HCT116 (cell line): Measurements from ENCODE around the gene MPC1.

Experiments
- EGR1 ChIP-seq: IDR thresholded peaks from 2 replicates; pipeline ENCODE4 v1.6.1; 2012; ENCODE audit warnings: low read depth
- EZH2 ChIP-seq: fragments of 200-600 bp; sonication (generic); IDR thresholded peaks from 2 replicates; pipeline ENCODE4 v1.6.1; 2017; ENCODE audit warnings: antibody characterized with exemption, mixed run types
- JUND ChIP-seq: IDR thresholded peaks from 2 replicates; pipeline ENCODE4 v1.6.1; 2012
- POLR2A ChIP-seq: IDR thresholded peaks from 2 replicates; pipeline ENCODE4 v1.7.0; 2011; ENCODE audit warnings: borderline replicate concordance; ENCODE audit not compliant: insufficient read depth, insufficient read length; ENCODE audit errors: extremely low read depth
- POLR2AphosphoS5 ChIP-seq: IDR thresholded peaks from 2 replicates; pipeline ENCODE4 v1.6.1; 2011; ENCODE audit warnings: mild to moderate bottlenecking, low read depth, low read length, moderate library complexity
- RAD21 ChIP-seq: IDR thresholded peaks from 2 replicates; pipeline ENCODE4 v1.6.1; 2012; ENCODE audit warnings: low read depth, mild to moderate bottlenecking
- SIN3A ChIP-seq: IDR thresholded peaks from 2 replicates; pipeline ENCODE4 v1.6.1; 2012; ENCODE audit warnings: low read depth
- YY1 ChIP-seq: IDR thresholded peaks from 2 replicates; pipeline ENCODE4 v1.6.1; 2011; ENCODE audit warnings: low read length, low read depth, moderate library complexity, mild to moderate bottlenecking; ENCODE audit not compliant: insufficient replicate concordance; ENCODE audit errors: extremely low read depth
- TF ChIP-seq, protein P1 (sequence below): IDR thresholded peaks from 2 replicates; pipeline ENCODE4 v1.6.1; 2012
- TF ChIP-seq, protein P2 (sequence below), 3 experiments: fragments of 200-600 bp in 1 of 3; sonication (generic) in 1 of 3; IDR thresholded peaks in 2 of 3; conservative IDR thresholded peaks in 1 of 3; 2 replicates each; pipeline ENCODE4 v1.5.1; 2012 to 2017; ENCODE audit warnings: low read depth in 2 of 3, low read length in 2 of 3, antibody characterized with exemption in 1 of 3, borderline replicate concordance in 1 of 3, control low read depth in 1 of 3, mild to moderate bottlenecking in 1 of 3, mixed read lengths in 1 of 3, mixed run types in 1 of 3, moderate library complexity in 1 of 3; ENCODE audit not compliant: insufficient read depth in 1 of 3
- TF ChIP-seq, protein P3 (sequence below): IDR thresholded peaks from 2 replicates; pipeline ENCODE4 v1.6.1; 2012
- TF ChIP-seq, protein P4 (sequence below): IDR thresholded peaks from 2 replicates; pipeline ENCODE4 v1.6.1; 2012; ENCODE audit warnings: low read depth

DNA sequence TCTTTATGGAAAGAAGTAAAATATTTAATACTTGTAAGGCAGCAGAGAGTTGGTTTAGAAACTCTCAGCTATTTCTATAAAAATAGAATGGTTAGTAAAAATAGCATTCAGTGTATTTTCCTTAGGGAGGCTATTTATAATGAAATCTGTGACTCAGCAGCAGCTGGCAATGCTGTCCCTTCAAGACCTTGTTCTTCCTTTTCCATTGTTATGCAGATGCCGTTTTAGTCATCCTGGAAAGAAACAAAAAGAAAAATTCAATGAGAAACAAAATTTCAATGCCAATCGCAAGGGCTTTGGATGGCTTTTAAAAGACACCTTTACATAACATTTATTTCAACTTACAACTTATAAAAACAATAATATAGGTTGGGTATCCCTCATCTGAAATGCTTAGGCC, 17.5 kb downstream of the MPC1 start:
- TF ChIP-seq, protein P1, sequence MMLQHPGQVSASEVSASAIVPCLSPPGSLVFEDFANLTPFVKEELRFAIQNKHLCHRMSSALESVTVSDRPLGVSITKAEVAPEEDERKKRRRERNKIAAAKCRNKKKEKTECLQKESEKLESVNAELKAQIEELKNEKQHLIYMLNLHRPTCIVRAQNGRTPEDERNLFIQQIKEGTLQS: no peak
- TF ChIP-seq, protein P2, sequence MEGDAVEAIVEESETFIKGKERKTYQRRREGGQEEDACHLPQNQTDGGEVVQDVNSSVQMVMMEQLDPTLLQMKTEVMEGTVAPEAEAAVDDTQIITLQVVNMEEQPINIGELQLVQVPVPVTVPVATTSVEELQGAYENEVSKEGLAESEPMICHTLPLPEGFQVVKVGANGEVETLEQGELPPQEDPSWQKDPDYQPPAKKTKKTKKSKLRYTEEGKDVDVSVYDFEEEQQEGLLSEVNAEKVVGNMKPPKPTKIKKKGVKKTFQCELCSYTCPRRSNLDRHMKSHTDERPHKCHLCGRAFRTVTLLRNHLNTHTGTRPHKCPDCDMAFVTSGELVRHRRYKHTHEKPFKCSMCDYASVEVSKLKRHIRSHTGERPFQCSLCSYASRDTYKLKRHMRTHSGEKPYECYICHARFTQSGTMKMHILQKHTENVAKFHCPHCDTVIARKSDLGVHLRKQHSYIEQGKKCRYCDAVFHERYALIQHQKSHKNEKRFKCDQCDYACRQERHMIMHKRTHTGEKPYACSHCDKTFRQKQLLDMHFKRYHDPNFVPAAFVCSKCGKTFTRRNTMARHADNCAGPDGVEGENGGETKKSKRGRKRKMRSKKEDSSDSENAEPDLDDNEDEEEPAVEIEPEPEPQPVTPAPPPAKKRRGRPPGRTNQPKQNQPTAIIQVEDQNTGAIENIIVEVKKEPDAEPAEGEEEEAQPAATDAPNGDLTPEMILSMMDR (IDR thresholded peaks at IDR 0.05 in 2 of 3, conservative IDR thresholded peaks at IDR 0.05 in 1 of 3; ENCODE audit: borderline replicate concordance in 1 of 3, insufficient read depth in 1 of 3, low read depth in 2 of 3, low read length in 2 of 3): no peak
- TF ChIP-seq POLR2AphosphoS5: no peak
- TF ChIP-seq, protein P3, sequence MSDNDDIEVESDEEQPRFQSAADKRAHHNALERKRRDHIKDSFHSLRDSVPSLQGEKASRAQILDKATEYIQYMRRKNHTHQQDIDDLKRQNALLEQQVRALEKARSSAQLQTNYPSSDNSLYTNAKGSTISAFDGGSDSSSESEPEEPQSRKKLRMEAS: no peak
- TF ChIP-seq, protein P4, sequence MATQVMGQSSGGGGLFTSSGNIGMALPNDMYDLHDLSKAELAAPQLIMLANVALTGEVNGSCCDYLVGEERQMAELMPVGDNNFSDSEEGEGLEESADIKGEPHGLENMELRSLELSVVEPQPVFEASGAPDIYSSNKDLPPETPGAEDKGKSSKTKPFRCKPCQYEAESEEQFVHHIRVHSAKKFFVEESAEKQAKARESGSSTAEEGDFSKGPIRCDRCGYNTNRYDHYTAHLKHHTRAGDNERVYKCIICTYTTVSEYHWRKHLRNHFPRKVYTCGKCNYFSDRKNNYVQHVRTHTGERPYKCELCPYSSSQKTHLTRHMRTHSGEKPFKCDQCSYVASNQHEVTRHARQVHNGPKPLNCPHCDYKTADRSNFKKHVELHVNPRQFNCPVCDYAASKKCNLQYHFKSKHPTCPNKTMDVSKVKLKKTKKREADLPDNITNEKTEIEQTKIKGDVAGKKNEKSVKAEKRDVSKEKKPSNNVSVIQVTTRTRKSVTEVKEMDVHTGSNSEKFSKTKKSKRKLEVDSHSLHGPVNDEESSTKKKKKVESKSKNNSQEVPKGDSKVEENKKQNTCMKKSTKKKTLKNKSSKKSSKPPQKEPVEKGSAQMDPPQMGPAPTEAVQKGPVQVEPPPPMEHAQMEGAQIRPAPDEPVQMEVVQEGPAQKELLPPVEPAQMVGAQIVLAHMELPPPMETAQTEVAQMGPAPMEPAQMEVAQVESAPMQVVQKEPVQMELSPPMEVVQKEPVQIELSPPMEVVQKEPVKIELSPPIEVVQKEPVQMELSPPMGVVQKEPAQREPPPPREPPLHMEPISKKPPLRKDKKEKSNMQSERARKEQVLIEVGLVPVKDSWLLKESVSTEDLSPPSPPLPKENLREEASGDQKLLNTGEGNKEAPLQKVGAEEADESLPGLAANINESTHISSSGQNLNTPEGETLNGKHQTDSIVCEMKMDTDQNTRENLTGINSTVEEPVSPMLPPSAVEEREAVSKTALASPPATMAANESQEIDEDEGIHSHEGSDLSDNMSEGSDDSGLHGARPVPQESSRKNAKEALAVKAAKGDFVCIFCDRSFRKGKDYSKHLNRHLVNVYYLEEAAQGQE: no peak
- TF ChIP-seq RAD21: no peak
- TF ChIP-seq POLR2A: no peak
- TF ChIP-seq EGR1: no peak
- TF ChIP-seq JUND: no peak
- no peak for TF ChIP-seq YY1
- TF ChIP-seq SIN3A: no peak
- no peak for TF ChIP-seq EZH2
